ENCODE measurements around the gene JMJD1C.
"Not testable (repeated sequence)": the region's sequence is repeated elsewhere in the genome, so short reads cannot be mapped to it uniquely, and the experiment has no call there.

Gene JMJD1C

GRCh38 chr10:63255316-63255715 is 210.5 kb downstream of the JMJD1C start:
- no peak for DNase-seq

- no peak for DNase-seq
Observed at GRCh38 chr10:63253040-63253439, 212.7 kb downstream of the JMJD1C start.

- no peak for DNase-seq
Observed at GRCh38 chr10:63252095-63252762, 213.5 kb downstream of the JMJD1C start.

- DNase-seq: no peak
Observed at GRCh38 chr10:63250032-63250431, 215.7 kb downstream of the JMJD1C start.

GRCh38 chr10:63247771-63248170 is 218.0 kb downstream of the JMJD1C start:
- DNase-seq: no peak

- DNase-seq: no peak
Observed at GRCh38 chr10:63246356-63246755, 219.4 kb downstream of the JMJD1C start.

GRCh38 chr10:63241841-63242281 is 223.9 kb downstream of the JMJD1C start:
- DNase-seq: no peak

GRCh38 chr10:63240807-63241206 is 225.0 kb downstream of the JMJD1C start:
- DNase-seq: no peak

- DNase-seq: no peak
Observed at GRCh38 chr10:63238501-63238900, 227.3 kb downstream of the JMJD1C start.

- DNase-seq: no peak
Observed at GRCh38 chr10:63237396-63237795, 228.4 kb downstream of the JMJD1C start.

- no peak for DNase-seq
Observed at GRCh38 chr10:63236113-63236935, 229.5 kb downstream of the JMJD1C start.

GRCh38 chr10:63235136-63235535 is 230.6 kb downstream of the JMJD1C start:
- not testable (repeated sequence) for DNase-seq

- no peak for DNase-seq
Observed at GRCh38 chr10:63229161-63229560, 236.6 kb downstream of the JMJD1C start.

- DNase-seq: no peak
Observed at GRCh38 chr10:63228237-63228636, 237.5 kb downstream of the JMJD1C start.

- DNase-seq: no peak
Observed at GRCh38 chr10:63227207-63227895, 238.4 kb downstream of the JMJD1C start.

- DNase-seq: no peak
Observed at GRCh38 chr10:63224241-63224640, 241.5 kb downstream of the JMJD1C start.

GRCh38 chr10:63221950-63222349 is 243.8 kb downstream of the JMJD1C start:
- no peak for DNase-seq

- no peak for DNase-seq
Observed at GRCh38 chr10:63219749-63220148, 246.0 kb downstream of the JMJD1C start.

- DNase-seq: peak in 1 of 2 experiments; percentile 17
Observed at GRCh38 chr10:63217120-63217605, 248.6 kb downstream of the JMJD1C start.

- DNase-seq: no peak
Observed at GRCh38 chr10:63214571-63214970, 251.2 kb downstream of the JMJD1C start.

GRCh38 chr10:63213489-63213888 is 252.3 kb downstream of the JMJD1C start:
- no peak for DNase-seq

GRCh38 chr10:63210611-63211196 is 255.1 kb downstream of the JMJD1C start:
- DNase-seq: no peak

- no peak for DNase-seq
Observed at GRCh38 chr10:63209705-63210104, 256.1 kb downstream of the JMJD1C start.
